GM18858 (cell line): ENCODE measurements around the gene IZUMO1R.
A peak's percentile ranks its signal among the peaks of the same experiment; 100 is the strongest.
"Not testable (repeated sequence)": the region's sequence is repeated elsewhere in the genome, so short reads cannot be mapped to it uniquely, and the experiment has no call there.

Experiments
- ATAC-seq: cut with Tn5 transposase; IDR thresholded peaks from one replicate; pipeline ENCODE4 v1.9.1; 2021; ENCODE audit not compliant: unreplicated experiment

IZUMO1R gene

DNA sequence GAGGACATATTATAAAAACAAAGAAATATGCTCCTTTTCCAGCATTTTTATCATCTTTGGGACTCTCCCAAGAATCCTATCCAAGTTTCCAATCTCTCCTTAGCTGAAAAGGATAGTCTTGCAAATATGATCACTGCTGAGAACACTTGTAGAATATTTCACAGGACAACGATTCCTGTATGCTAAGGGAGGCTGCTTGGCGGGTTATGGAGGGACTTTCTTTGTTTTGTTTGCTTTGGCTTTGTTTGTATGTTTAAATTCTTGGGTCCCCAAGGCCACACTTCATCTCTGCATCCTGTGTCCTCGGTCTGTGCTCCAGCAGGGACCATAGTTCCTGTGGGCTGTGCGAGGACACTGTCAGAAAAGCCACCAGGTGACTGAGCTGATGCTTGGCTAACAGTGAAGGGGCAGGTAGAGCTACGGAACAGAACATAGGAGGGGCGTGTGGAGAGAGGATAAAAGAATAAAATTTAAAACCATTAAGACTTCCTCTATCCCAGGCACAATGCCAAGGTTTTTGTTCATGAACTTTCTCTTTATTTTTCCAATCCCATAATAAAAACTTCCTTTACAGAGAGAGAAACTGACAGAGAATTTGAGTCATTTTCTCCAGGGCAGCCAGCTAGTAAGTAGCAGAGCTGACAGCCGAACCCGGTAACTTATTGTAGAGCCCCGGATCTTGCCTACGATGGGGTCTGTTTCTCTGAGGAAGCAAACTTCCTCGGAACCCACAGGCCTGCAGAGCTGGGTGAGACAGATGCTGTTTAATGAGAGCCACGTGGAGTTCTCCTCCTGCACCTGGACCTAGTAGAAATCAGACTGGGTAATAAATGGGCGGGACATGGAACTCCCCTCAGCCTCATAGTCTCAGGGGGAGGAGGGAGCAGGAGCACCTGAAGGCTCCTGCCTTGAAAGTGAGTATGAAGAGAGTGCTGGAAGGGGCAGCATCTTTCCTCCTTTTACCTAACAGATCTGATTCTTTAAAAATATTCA lies at the start of gene IZUMO1R:
TSS of gene IZUMO1R (plus strand) at position 615 of the 993 bp plus-strand sequence. CDS start 1,057 bp downstream, outside the sequence.
- ATAC-seq = no peak

DNA sequence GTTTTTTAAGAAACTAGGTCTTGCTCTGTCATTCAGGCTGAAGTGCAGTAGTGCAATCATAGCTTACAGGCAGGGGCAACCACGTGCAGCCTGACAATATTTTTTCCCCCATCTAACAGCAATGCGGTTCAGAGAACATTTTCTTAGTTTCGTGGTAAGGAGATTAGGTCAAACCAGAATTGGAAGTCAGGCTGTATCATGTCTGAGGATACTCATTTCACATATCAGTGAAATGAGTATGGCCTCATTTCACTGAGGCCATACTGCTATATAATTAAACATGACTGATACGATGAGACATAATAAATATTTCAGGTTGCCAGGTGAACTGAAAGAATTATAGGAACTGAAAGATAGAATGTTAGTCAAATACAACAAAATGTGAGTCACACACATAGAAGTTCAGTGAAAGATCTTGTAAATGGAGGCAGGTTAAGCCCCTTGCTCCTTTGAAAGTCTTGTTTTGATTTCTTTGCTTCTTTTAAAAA lies 32.5 kb upstream of the IZUMO1R start:
- ATAC-seq = peak; percentile 85

DNA sequence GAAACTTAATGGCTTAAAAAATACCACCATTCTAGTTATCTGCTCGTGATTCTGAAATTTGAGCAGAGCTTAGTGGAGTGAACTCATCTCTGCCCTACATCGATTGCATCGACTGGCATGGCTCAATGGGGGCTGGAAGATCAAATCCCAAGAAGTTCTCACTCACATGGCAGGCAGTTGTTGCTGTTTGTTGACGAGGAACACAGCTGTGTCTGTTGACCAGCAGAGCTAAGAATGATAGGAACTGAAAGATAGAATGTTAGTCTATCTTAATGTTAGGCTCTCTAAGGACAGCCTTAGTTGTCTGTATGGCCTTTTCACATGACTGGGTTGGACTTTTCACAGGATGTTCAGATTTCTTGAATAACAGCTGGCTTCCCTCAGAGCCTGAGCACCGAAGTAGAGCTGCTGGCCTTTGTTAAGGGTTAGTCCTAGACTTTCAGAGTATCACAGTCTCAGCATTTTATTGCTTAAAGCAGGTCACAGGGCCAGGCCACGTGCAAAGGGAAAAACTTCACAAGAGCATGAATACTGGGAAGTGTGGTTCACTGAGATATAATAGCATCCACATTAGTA lies 31.6 kb upstream of the IZUMO1R start:
- ATAC-seq = peak; percentile 33

DNA sequence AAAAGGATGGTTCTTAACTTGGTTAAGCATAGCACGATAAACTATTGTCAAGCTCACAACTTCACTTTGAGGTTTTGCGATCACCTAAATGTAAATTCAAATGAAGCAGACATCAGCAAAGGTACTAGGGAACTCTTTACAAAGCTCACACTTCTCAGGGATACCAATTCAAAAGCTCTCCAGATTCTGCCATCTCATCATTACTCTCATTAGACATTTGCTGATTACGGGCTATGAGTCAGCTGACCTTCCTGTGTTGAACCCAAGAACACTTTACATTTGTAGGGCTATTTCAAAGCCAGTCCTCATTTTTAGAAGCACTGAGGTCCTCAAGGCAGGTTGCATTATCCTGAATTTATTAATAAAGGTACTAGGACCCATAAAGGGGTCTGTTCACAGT lies 28.4 kb upstream of the IZUMO1R start:
- ATAC-seq = no peak

DNA sequence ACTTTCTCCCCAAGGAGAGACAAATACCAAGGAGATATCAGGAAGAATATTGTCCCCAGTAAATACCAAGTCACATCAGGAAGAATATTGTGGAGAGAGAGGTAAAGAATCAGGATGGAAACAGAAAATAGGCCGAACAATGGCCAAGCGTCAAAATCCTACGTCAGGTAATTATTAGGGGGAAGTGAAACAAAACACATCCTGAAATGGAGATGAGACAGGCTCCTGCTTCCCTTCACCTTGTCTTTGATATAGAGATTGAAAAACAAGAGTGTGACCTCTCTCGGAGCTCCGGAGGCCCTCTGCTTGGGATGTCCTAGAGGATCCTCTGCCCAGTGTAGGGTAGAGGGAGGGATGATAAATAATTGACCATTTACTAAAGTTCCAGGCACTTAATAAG lies 27.4 kb upstream of the IZUMO1R start:
- ATAC-seq = no peak

DNA sequence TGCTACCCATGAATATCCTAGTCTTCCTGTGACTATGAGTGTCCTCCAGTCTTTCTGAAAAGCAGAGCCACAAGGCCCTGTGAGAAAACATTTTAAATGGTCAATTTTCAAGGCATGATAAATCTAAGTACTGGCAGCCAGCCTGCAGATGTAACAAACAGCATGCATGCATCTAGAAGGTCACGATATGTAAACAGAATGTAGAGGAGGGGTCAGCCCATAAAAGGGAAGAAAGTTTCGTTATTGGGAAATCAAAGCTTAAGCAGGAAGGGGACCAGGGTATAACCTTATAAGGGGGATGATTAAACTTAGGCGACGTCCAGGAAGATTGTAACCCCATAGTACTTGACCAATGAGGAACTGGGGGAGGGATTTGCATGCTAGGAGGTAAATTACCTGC lies 26.2 kb upstream of the IZUMO1R start:
- ATAC-seq = not testable (repeated sequence)

DNA sequence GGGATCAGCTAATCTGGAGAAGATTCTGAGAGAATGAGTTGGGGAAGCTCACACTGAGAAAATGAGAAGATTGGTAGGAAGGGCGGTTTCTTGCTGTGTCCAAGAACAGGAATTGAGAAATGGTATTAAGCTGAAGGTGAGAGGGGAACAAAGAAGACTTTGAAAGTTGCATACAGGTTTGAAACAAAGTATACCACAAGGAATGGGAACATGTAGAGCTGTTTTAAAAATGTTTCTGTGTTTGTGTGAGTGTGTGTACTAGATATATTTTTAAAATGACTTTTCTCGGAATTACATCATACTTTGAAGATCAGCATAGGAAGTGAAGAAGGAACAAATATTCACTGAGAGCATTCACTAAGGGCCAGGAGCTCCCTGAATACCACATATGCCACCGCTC lies 24.4 kb upstream of the IZUMO1R start:
- no peak for ATAC-seq

DNA sequence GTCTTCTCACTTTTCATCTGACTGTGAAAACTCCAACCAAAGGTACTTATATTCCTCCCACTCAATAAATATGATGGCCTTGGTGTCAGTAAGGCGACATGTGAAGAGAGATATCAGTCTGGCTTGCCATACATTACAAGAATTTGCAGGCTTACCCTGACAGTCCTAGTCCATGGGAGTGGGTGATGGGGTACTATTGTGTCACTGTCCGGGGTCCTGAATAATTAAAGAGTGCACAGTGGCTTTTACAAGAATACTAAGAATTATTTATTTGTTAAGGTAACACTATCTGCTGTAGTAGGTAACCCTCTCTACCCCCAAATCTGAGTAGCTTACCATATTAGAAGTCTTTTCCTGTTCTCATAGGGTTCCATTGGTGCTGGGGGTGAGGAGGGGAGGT lies 23.1 kb upstream of the IZUMO1R start:
- no peak for ATAC-seq

DNA sequence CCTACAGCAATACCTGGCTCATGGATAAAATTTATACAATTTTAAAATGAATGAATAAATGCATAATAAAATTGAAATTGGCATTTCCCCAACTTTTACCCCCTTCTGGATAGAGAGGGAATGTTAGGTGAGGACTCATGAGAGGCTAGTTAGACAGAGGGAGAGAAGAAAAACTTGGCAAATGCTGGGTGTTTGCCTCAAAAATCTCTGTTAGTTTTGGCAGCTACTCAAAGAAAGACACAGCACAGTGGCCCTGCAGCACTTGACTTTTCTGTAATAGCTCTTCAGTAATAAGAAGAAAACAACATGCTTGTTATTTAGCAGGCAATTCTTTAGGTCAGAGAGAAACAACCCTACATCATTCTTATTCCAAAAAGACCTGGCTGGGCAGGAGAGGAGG lies 20.7 kb upstream of the IZUMO1R start:
- ATAC-seq = no peak

DNA sequence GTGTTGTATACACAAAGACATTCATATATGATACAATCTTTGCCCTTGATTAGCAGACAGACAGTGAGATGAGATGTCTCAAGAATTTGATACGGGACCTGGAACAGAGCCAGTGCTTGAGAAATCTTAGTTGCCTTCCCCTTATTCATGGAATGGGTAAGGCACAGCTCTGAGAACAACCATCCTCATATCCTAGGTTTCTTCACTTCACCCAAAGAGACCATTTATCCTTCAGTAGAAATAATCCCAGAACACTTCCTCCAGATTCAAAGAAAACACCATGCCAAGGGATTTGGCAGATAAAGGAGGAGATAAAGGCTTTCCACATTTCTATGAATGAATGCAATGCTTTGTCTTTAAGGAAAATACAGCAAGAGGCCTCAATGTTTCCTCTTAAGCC lies 8.8 kb upstream of the IZUMO1R start:
- ATAC-seq = no peak

DNA sequence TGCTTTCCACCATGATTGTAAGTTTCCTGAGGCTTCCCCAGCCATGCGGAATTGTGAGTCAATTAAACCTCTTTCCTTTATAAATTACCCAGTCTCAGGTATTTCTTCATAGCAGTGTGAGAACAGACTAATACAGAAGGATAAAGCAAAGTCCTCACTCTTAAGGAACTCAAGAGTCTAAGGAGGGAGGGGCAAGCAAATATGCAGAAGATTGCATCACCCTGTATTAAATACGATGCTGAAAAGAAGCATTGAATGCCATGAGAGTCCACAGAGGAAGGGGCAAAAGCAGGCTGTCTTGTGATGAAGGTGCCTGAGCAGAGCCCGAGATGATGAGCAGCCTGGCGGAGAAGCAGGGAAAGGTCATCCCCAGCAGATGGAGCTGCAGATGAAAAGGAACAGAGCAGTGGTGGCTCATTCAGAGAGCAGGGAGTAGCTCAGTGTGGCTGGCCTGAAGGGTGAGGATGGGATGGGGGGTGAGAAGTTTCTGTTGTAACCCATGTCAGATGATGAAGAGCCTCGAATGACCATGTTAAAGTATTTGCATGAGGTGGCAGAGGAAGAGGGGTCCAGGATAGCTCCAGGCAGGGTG lies 6.3 kb upstream of the IZUMO1R start:
- no peak for ATAC-seq

DNA sequence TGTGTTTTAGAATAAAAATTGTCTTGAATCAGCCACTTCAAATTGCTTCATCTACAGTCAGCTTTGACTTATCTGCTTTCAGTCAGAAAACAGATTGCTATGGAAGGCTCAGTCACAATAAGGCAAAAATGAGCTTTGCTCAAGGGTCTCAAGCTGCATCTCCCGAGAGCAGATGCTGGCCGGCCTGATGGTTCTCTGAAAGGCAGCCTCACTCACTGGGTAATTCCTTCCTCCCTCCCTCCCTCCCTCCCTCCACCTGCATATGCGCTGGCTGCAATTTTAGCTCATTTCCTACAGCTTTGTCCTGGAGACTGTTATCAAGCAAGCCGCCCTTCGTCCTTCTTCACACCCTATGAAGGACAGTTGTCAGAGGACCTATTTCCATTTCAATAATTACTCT lies 1.6 kb upstream of the IZUMO1R start:
- no peak for ATAC-seq

DNA sequence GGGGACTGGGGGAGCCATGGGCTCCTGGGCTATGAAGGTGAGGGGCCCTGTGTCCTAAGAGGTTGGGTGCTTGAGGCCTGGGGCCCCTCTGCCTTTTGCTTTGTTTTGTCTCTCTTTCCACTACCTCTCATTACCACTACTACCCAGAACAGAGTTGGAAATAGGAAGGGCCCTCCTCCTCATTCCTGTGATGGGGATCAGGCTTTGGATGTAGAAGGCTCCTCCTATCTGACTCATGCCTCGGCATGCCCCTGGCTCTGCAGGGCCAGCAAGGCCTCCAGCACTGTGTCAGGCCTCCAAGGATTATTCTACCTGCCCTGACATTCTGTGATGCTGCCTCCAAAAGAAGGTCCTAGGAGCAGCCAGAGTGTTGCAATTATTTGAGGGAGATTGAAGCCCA lies 766 bp downstream of the IZUMO1R start:
- ATAC-seq = no peak

DNA sequence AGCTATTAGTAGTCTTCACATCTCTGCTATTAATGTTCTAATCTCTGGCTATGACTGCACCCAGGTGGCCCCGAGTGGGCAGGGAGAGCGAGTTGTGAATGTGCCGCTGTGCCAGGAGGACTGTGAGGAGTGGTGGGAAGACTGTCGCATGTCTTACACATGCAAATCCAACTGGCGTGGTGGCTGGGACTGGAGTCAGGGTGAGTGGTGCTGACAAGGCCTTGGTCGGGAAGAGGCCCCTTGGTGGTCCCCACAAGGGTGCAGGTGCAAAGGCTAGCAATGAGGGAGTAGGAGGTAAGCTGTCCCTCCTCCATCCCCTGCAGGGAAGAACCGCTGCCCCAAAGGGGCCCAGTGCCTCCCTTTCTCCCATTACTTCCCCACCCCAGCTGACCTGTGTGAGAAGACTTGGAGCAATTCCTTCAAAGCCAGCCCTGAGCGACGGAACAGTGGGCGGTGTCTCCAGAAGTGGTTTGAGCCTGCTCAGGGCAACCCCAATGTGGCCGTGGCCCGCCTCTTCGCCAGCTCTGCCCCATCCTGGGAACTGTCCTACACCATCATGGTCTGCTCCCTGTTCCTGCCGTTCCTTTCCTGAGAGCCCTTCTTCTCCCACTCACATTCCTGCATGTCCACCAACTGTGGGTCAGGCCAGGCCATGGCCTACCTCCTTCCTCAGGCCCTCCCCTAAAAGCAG lies 2.9 kb downstream of the IZUMO1R start:
- ATAC-seq = no peak

DNA sequence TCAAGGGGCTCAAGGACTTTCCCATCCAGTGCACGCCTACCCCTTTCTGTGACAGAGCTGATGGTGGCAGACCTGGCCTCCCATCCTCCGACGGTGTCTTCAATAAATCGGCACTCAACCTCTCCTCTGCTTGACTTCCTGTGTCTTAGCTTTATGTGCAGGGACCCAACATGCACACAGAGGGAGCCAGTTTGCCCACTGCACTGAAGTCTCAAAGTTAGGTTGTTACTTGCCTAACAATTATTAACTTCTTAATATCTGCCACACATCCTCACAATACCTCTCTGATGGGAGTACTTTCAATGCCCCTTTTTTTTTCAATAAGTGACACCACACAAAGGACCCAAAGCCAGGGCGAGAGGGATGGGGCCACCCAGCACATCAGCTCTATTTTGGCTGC lies 3.6 kb downstream of the IZUMO1R start:
- ATAC-seq = no peak

DNA sequence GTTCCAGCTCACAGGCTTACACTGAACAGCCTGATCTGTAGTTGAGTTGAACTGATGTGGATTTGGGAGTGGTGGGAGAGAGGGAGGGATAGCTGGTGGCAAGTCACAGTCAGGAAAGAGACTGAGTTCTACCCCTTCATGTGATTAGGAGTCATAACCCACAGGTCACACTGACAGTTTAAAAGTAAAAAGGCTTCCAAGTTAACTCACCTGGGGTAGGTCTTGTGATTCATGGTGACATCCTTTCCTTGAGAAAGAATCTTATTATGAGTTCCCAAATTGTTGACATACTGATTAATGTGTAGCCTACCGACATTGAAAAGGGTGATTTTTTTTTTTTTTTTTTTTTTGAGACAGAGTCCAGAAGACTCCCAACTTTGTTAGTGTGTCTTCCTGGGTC lies 5.4 kb downstream of the IZUMO1R start:
- no peak for ATAC-seq

DNA sequence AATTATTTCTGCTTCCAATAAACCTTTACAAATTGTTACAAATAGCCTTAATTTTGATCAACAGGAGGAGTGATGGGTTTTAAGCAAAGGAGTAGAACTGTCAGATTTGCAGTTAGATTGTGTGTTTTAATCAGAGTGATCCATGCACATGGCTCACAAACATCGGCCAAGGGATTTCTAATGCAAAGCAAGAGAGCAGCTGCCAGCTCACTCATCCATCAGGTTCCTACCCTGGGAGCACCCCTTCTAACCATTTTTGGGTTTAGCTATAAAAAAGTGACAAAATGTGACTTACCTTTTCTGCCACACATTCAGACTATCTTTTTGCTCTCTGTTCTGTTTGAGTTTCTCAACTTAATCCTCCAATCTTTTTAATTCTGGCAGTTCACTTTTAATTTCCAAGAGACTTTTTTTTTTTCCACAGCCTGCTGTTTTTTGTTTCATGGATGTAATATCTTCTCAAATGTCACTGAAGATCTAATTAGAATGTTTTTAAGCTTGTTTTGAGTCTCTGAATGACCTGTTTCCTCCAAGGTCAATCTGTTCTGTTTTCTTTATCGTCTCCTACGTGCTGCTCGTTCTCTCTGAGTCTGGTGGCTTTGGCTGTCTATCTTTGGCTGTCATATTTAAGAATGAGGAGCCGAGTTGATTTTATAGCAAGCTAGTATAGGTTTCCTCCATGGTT lies 6.0 kb downstream of the IZUMO1R start:
- ATAC-seq = no peak

DNA sequence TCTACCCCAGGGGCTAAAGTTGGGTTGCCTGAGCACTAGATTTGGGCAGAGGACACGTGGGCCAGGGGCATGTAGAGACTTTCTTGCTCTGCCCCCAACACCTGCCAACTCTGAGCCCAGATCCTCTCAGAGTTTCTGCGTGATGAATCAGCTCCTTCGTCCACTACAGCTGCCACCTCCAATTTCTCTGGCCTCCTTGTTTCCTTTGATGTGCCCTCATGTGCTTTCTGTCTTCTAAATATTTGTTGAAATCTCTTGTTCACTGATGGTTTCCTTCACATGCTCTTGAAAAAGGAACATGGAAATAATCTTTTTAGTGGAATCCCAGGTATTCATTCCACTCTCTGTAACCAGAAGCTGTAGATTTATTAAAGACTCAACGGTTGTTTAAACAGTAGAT lies 8.0 kb downstream of the IZUMO1R start:
- no peak for ATAC-seq

DNA sequence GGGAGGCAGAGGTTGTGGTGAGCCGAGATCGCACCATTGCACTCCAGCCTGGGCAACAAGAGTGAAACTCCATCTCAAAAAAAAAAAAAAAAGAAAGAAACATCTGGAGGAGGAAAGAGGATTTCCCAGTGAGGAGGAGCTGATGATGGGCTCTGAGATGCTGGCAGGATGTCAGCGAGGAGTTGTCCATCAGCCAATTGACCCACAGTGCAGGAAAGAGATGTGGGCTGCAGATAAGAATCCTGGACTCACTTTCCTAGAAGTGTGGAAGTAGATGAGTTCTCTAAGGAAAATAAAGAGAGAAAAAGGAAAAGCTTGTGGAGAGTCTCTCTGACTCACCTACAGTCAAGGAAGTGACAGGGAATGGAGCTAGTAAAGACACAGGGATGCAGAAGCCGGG lies 9.7 kb downstream of the IZUMO1R start:
- no peak for ATAC-seq

DNA sequence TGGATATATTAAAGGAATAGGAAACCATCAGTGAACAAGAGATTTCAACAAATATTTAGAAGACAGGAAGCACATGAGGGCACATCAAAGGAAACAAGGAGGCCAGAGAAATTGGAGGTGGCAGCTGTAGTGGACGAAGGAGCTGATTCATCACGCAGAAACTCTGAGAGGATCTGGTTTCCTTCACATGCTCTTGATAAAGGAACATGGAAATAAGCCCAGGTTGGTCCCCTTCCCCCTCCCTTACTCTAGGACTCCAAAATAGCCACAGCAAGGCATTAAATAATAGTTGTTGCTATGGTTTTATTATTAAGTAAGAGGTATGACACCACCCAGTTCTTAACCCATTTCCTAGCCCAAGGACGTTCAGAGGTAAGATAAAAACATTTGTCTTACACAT lies 11.3 kb downstream of the IZUMO1R start:
- no peak for ATAC-seq

DNA sequence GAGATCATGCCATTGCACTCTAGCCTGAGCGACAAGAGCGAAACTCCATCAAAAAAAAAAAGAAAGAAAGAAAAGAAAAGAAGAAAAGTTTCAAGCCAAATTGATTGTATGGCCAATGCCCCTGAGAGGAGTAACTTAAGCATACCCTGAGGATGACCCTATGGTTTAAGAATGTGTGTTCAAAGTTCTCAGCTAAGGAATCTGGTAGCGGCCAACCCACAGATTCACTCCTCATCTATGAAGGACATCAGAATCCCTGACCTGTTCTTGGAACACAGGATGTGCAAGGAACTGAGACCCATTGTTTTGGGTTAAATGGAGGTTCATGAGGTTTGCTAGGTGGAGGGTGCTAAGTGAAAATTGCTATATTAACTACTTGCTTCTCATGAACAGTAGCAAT lies 18.1 kb downstream of the IZUMO1R start:
- ATAC-seq = no peak
